ENCODE data around the gene DNAAF5.

Gene DNAAF5

GRCh38 chr7:729140-730000, 2.9 kb downstream of the DNAAF5 start:
- Histone ChIP-seq H3K36me3 (peaks cover 52% of the 10 kb centered on the region), H3K9me3 (peaks cover 8% of the 10 kb centered on the region), H3K4me1 (no peaks in the 10 kb centered on the region), H3K4me3 (ENCODE audit: low read depth, low read length) (no peak overlapping the region), H3K27me3 (no peaks in the 10 kb centered on the region)
- DNase-seq, result no peak
- no peak for TF ChIP-seq CTCF (IDR thresholded peaks at IDR 0.05; ENCODE audit: low read depth, low read length)

DNA sequence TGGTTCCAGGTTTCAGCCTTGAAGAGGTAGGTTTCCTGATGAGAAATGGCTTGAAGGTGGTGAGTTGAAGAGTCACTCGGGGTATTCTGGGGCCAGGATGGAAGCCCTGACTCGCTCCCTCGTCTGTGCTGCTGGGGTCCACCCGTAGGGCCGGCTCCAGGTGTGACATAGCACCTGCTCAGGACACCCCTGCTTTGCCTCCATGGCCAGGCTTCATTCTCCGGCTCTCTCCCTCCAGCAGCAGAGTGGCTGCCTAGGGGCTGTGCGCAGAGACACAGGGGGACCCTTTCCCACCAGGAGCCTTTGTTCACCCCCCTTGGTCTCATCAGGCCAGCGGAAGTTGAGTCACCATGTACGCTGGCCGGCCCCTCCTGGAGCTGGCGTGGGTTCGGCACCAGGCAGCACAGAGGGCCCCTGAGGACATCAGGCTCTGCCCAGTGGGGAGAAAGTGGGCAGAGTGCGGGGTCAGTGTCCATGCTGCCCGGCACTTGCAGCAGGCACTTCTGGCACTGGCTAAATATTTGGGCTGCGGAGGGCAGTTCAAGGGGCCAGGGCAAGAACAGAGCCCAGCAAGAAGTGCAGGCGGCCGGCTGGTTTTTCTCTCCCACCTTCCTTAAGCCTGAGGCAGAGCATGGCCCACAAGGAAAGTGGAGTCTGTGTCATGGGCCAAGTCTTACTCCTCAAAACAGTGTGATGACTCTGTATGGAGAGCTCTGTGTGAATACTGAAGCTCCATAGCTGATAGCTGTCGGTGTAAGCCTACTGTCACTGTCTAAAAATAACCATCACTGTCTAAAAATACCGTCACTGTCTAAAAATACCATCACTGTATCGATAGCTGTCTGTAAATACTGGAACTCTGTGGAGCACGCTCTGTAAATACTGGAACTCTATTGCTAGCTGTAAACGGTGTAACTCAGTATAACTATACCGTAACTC, 4.3 kb downstream of the DNAAF5 start:
- Histone ChIP-seq H3K27me3 (no peaks in the 10 kb centered on the region), H3K36me3 (peaks cover 56% of the 10 kb centered on the region), H3K4me1 (no peaks in the 10 kb centered on the region), H3K4me3 (ENCODE audit: low read depth, low read length) (no peak overlapping the region), H3K9me3 (peaks cover 4% of the 10 kb centered on the region)
- TF ChIP-seq CTCF (IDR thresholded peaks at IDR 0.05; ENCODE audit: low read depth, low read length), result no peak
- no peak for DNase-seq

GRCh38 chr7:731440-732085, 5.1 kb downstream of the DNAAF5 start:
- no peaks in the 10 kb centered on the region for H3K4me1 ChIP-seq
- H3K4me3 ChIP-seq (ENCODE audit: low read depth, low read length), result no peak overlapping the region
- H3K9me3 ChIP-seq, result no peaks in the 10 kb centered on the region
- DNase-seq, result no peak
- peaks cover 56% of the 10 kb centered on the region for H3K36me3 ChIP-seq
- H3K27me3 ChIP-seq, result no peaks in the 10 kb centered on the region
- no peak for TF ChIP-seq CTCF (IDR thresholded peaks at IDR 0.05; ENCODE audit: low read depth, low read length)

GRCh38 chr7:732094-732541, 5.6 kb downstream of the DNAAF5 start:
- no peaks in the 10 kb centered on the region for H3K27me3 ChIP-seq
- no peak for TF ChIP-seq CTCF (IDR thresholded peaks at IDR 0.05; ENCODE audit: low read depth, low read length)
- DNase-seq, result peak; percentile 39
- H3K4me1 ChIP-seq, result no peaks in the 10 kb centered on the region
- H3K36me3 ChIP-seq, result peaks cover 56% of the 10 kb centered on the region
- H3K9me3 ChIP-seq, result no peaks in the 10 kb centered on the region
- no peak overlapping the region for H3K4me3 ChIP-seq (ENCODE audit: low read depth, low read length)

DNA sequence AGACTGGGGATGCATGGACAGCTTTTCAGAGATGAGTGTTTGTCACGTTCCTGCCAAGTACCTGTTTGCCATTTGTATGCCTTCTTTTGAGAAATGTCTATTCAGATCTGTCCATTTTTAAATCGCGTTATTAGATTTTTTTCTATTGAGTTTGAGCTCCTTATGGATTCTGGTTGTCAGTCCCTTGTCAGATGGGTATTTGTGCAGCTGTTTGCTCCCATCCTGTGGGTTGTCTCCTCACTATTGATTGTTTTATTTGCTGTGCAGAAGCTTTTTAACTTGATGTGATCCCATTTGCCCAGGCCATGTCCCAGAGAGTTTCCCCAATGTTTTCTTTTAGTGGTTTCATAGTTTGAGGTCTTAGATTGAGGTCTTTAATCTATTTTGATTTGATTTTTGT, 6.1 kb downstream of the DNAAF5 start:
- Histone ChIP-seq H3K4me1 (no peaks in the 10 kb centered on the region), H3K4me3 (ENCODE audit: low read depth, low read length) (no peak overlapping the region), H3K9me3 (no peaks in the 10 kb centered on the region), H3K36me3 (peaks cover 61% of the 10 kb centered on the region), H3K27me3 (no peaks in the 10 kb centered on the region)
- TF ChIP-seq CTCF (IDR thresholded peaks at IDR 0.05; ENCODE audit: low read depth, low read length), result no peak
- DNase-seq, result no peak

All from BE2C (cell line).